ENCODE measurements around the gene ABCC3. TPM values are rescaled to one million over a fixed set of nuclear protein-coding genes. Genes with fewer than 3 reads are reported as not detected.

Gene ABCC3
- total RNA-seq, 1 experiment from 2014 or later: 0.56 TPM

DNA sequence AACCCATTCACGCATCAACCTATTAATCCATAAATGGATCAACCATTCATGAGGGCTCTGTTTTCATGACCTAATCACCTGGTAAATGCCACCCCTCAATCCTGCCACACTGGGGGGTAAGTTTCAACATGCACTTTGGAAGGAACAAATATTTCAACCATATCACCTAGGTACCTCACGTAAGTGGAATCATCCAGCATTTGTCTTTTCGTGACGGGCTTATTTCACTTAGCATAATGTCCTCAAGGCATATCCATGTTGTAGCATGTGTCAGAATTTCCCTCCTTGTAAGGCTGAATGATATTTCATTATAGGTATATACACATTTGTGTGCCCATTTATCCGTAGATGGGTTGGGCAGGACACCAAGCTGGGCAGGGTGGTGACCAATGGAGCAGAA, 37.4 kb downstream of the ABCC3 start:
- ChIA-PET POLR2A (ENCODE audit: low non-redundant PET) (no interaction called here), CTCF (interaction anchor here (0.7 kb wide), 1 partner anchor 111 kb away, joined by 3 read pairs; no protein-coding TSS in a partner anchor)
- intact Hi-C loops (cut with micrococcal nuclease; ENCODE audit: unreplicated experiment): no loop called here
- H3K36me3 ChIP-seq (ENCODE audit: insufficient read depth, low read length, poor library complexity, severe bottlenecking): no peaks in the 10 kb centered on the region
- no TSS peak for BruUV-seq (replicated peaks)
- no peak for DNase-seq (ENCODE audit: low spot score)
- H3K27me3 ChIP-seq (replicated peaks; ENCODE audit: insufficient read depth, low read depth, low read length, poor library complexity): no peaks in the 10 kb centered on the region
- H3K27ac ChIP-seq (ENCODE audit: low read depth, low read length, poor library complexity, severe bottlenecking): no peak overlapping the region
- H3K4me3 ChIP-seq (ENCODE audit: low read depth, low read length, poor library complexity, severe bottlenecking): no peak overlapping the region
- H3K9me3 ChIP-seq (ENCODE audit: low read depth, low read length, poor library complexity, severe bottlenecking): no peaks in the 10 kb centered on the region
- H3K4me1 ChIP-seq (ENCODE audit: insufficient read depth, low read length, poor library complexity, severe bottlenecking): no peaks in the 10 kb centered on the region
- TF ChIP-seq, protein P1, sequence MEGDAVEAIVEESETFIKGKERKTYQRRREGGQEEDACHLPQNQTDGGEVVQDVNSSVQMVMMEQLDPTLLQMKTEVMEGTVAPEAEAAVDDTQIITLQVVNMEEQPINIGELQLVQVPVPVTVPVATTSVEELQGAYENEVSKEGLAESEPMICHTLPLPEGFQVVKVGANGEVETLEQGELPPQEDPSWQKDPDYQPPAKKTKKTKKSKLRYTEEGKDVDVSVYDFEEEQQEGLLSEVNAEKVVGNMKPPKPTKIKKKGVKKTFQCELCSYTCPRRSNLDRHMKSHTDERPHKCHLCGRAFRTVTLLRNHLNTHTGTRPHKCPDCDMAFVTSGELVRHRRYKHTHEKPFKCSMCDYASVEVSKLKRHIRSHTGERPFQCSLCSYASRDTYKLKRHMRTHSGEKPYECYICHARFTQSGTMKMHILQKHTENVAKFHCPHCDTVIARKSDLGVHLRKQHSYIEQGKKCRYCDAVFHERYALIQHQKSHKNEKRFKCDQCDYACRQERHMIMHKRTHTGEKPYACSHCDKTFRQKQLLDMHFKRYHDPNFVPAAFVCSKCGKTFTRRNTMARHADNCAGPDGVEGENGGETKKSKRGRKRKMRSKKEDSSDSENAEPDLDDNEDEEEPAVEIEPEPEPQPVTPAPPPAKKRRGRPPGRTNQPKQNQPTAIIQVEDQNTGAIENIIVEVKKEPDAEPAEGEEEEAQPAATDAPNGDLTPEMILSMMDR (conservative IDR thresholded peaks at IDR 0.05; ENCODE audit: low read depth, low read length): no peak
- no peak for TF ChIP-seq EZH2 (IDR thresholded peaks at IDR 0.05; ENCODE audit: borderline replicate concordance, low read depth, low read length, poor library complexity, severe bottlenecking)

DNA sequence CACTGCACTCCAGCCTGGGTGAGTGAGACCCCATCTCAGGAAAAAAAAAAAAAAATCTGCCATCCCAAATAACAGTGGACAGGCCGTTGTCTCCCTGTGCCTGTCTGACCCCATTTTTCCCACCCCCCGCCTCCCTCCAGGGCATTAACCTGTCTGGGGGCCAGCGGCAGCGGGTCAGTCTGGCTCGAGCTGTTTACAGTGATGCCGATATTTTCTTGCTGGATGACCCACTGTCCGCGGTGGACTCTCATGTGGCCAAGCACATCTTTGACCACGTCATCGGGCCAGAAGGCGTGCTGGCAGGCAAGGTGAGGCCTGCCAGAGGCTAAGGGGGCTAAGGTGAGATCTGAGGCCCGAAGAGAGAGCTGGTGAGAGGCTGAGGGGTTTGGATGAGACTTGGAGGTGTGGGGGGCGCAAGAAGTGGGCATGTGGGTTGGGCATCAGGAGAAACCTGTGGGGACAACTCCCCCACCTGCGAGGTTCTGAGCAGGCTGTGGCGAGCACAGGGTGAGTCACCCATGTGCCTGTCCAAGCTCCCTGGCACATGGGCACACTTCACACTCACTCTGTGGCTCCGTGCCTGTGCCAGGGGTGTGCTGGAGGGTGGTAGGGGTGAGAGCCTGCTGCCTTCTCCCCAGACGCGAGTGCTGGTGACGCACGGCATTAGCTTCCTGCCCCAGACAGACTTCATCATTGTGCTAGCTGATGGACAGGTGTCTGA, 38.3 kb downstream of the ABCC3 start:
- H3K27ac ChIP-seq (ENCODE audit: low read depth, low read length, poor library complexity, severe bottlenecking): no peak overlapping the region
- H3K4me1 ChIP-seq (ENCODE audit: insufficient read depth, low read length, poor library complexity, severe bottlenecking): no peaks in the 10 kb centered on the region
- ChIA-PET POLR2A (ENCODE audit: low non-redundant PET) (no interaction called here), CTCF (interaction anchor here (0.7 kb wide), 1 partner anchor 110 kb away, joined by 3 read pairs; no protein-coding TSS in a partner anchor)
- BruUV-seq (replicated peaks): no TSS peak
- no peaks in the 10 kb centered on the region for H3K36me3 ChIP-seq (ENCODE audit: insufficient read depth, low read length, poor library complexity, severe bottlenecking)
- no peak for DNase-seq (ENCODE audit: low spot score)
- no peak overlapping the region for H3K4me3 ChIP-seq (ENCODE audit: low read depth, low read length, poor library complexity, severe bottlenecking)
- no peaks in the 10 kb centered on the region for H3K9me3 ChIP-seq (ENCODE audit: low read depth, low read length, poor library complexity, severe bottlenecking)
- no peaks in the 10 kb centered on the region for H3K27me3 ChIP-seq (replicated peaks; ENCODE audit: insufficient read depth, low read depth, low read length, poor library complexity)
- intact Hi-C loops (cut with micrococcal nuclease; ENCODE audit: unreplicated experiment): no loop called here
- TF ChIP-seq EZH2 (IDR thresholded peaks at IDR 0.05; ENCODE audit: borderline replicate concordance, low read depth, low read length, poor library complexity, severe bottlenecking): no peak
- TF ChIP-seq, protein P1 (conservative IDR thresholded peaks at IDR 0.05; ENCODE audit: low read depth, low read length): no peak

DNA sequence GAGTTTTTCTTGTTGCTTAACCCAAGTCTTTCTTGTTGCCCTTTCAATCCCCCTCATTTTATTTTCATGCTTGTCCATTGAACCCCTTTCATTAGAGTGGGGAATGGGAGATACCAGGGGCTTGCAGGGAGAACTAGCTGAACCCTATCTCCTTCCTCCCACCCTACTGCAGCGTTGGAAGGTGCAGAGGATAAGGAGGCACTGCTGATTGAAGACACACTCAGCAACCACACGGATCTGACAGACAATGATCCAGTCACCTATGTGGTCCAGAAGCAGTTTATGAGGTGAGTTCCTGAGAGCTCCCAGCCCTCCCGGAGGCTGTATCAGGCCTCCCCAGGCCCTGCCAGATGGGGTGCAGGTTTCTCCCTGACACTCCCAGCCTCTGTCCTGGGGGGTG, 40.5 kb downstream of the ABCC3 start:
- H3K27ac ChIP-seq (ENCODE audit: low read depth, low read length, poor library complexity, severe bottlenecking): no peak overlapping the region
- no peak overlapping the region for H3K4me3 ChIP-seq (ENCODE audit: low read depth, low read length, poor library complexity, severe bottlenecking)
- BruUV-seq (replicated peaks): no TSS peak
- no peaks in the 10 kb centered on the region for H3K9me3 ChIP-seq (ENCODE audit: low read depth, low read length, poor library complexity, severe bottlenecking)
- no peak for DNase-seq (ENCODE audit: low spot score)
- intact Hi-C loops (cut with micrococcal nuclease; ENCODE audit: unreplicated experiment): no loop called here
- no peak for TF ChIP-seq EZH2 (IDR thresholded peaks at IDR 0.05; ENCODE audit: borderline replicate concordance, low read depth, low read length, poor library complexity, severe bottlenecking)
- TF ChIP-seq, protein P1 (conservative IDR thresholded peaks at IDR 0.05; ENCODE audit: low read depth, low read length): no peak
- no peaks in the 10 kb centered on the region for H3K36me3 ChIP-seq (ENCODE audit: insufficient read depth, low read length, poor library complexity, severe bottlenecking)
- ChIA-PET POLR2A (ENCODE audit: low non-redundant PET) (no interaction called here), CTCF (no interaction called here)
- H3K4me1 ChIP-seq (ENCODE audit: insufficient read depth, low read length, poor library complexity, severe bottlenecking): no peaks in the 10 kb centered on the region
- no peaks in the 10 kb centered on the region for H3K27me3 ChIP-seq (replicated peaks; ENCODE audit: insufficient read depth, low read depth, low read length, poor library complexity)

Measured in A673 (cell line).